ES-I3 (cell line): Measurements from ENCODE around the gene DPPA2.
A peak's percentile ranks its signal among the peaks of the same experiment; 100 is the strongest.
"Not testable (repeated sequence)": the region's sequence is repeated elsewhere in the genome, so short reads cannot be mapped to it uniquely, and the experiment has no call there.

Source experiments
- H3K36me3 ChIP-seq: 2 replicates; pipeline ENCODE4 v1.6.1; 2013; ENCODE audit warnings: mild to moderate bottlenecking, low read length, control low read depth, moderate library complexity; ENCODE audit not compliant: insufficient read depth
- H3K4me1 ChIP-seq: 2 replicates; pipeline ENCODE4 v1.6.1; 2013; ENCODE audit warnings: mild to moderate bottlenecking, control low read depth, low read length; ENCODE audit not compliant: insufficient read depth
- H3K9ac ChIP-seq: 2 replicates; pipeline ENCODE4 v1.6.1; 2013; ENCODE audit warnings: low read depth, mild to moderate bottlenecking, low read length, moderate library complexity
- H3K9me3 ChIP-seq: 2 replicates; pipeline ENCODE4 v1.6.1; 2013; ENCODE audit warnings: mild to moderate bottlenecking, low read length, moderate library complexity; ENCODE audit not compliant: control insufficient read depth, insufficient read depth

Gene DPPA2, protein sequence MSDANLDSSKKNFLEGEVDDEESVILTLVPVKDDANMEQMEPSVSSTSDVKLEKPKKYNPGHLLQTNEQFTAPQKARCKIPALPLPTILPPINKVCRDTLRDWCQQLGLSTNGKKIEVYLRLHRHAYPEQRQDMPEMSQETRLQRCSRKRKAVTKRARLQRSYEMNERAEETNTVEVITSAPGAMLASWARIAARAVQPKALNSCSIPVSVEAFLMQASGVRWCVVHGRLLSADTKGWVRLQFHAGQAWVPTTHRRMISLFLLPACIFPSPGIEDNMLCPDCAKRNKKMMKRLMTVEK

GRCh38 chr3:109316162-109316730 is at the start of gene DPPA2:
TSS of gene DPPA2 (minus strand) at chr3:109316517. CDS start at chr3:109314542, 1,975 bp downstream.
- H3K9me3 ChIP-seq: no peaks in the 10 kb centered on the region
- H3K4me1 ChIP-seq: peaks cover 17% of the 10 kb centered on the region
- H3K9ac ChIP-seq: peak within 1 kb of the TSS; percentile 24
- H3K36me3 ChIP-seq: no peaks in the 10 kb centered on the region

GRCh38 chr3:109364088-109364487 is 47.8 kb upstream of the DPPA2 start:
- H3K4me1 ChIP-seq: no peaks in the 10 kb centered on the region
- no peaks in the 10 kb centered on the region for H3K36me3 ChIP-seq
- H3K9ac ChIP-seq: no peak overlapping the region

GRCh38 chr3:109363634-109364033 is 47.3 kb upstream of the DPPA2 start:
- no peaks in the 10 kb centered on the region for H3K4me1 ChIP-seq
- no peaks in the 10 kb centered on the region for H3K36me3 ChIP-seq
- H3K9me3 ChIP-seq: no peaks in the 10 kb centered on the region
- no peak overlapping the region for H3K9ac ChIP-seq

More at GRCh38 chr3:109364088-109364487, 47.8 kb upstream of the DPPA2 start:
- no peaks in the 10 kb centered on the region for H3K9me3 ChIP-seq

DNA sequence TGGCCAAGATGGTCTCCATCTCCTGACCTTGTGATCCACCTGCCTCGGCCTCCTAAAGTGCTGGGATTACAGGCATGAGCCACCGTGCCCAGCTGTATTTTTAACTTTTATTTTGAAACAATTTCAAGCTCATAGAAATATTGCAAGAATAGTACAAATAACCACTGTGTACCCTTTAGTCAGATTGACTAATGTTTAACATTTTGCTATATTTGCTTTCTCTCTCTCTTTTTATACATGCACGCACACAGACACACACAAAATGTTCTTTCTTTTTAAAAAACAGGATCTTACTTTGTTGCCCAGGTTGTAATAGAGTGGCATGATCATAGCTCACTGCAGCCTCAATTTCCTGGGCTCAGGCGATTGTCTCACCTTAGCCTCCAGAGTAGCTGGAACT is 46.5 kb upstream of the DPPA2 start:
- no peak overlapping the region for H3K9ac ChIP-seq
- H3K36me3 ChIP-seq: no peaks in the 10 kb centered on the region
- H3K9me3 ChIP-seq: no peaks in the 10 kb centered on the region
- no peaks in the 10 kb centered on the region for H3K4me1 ChIP-seq

DNA sequence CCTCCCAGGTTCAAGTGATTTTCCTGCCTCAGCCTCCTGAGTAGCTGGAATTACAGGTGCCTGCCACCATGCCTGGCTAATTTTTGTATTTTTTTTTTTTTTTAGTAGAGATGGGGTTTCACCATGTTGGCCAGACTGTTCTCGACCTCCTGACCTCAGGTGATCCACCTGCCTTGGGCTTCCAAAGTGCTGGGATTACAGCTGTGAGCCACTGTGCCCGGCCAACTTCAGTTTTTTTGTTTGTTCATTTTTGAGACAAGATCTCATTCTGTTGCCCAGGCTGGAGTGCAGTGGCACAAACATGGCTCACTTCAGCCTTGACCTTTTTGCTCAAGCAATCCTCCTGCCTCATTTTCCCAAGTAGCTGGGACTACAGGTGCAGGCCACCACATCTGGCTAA is 42.5 kb upstream of the DPPA2 start:
- H3K9ac ChIP-seq, H3K36me3 ChIP-seq, H3K9me3 ChIP-seq: not testable (repeated sequence)
- H3K4me1 ChIP-seq: peaks cover 21% of the 10 kb centered on the region

GRCh38 chr3:109356442-109357155 is 40.3 kb upstream of the DPPA2 start:
- no peaks in the 10 kb centered on the region for H3K9me3 ChIP-seq
- H3K36me3 ChIP-seq: peaks cover 5% of the 10 kb centered on the region
- H3K4me1 ChIP-seq: peaks cover 37% of the 10 kb centered on the region
- H3K9ac ChIP-seq: peak overlapping the region; percentile 23; the same call in 1 of the 2 replicates

DNA sequence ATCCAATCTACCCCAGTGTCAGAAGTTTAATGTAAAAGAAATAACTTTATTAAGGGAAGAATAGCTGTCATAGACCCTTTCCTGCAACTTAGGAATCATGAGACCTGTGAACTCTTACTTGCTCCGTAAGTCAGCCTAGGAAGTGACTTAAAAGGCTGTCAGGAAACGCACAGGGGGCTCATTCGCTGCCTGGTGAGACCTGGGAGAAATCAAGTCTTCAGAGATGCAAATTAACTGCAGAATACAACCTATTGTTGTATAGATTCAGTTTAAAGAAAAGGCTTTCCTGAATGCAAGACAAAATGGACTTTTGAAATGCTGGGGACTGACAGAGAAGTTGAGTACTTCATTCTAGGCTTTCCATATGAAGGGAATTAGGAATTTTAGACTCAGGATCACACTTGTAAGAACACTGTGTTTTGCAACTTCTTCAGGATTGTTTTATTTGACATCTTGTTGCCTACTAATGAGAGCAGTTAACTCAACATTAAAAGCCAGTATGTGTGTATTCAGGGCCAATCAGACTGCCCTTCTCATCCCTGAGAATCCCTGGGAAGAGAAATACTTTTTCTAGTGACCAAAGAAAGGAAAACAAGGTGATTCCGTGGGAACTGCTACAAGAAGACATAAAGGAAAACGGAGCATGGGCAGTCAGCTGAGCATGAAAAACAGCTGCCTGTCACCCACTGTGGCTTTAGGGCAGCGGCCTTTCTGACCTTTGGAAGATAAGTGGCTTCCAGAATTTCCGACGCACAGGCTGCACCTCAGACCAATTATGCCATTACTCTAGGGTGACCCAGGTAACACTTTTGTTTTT is 39.5 kb upstream of the DPPA2 start:
- H3K9ac ChIP-seq: peak overlapping the region; percentile 50
- peaks cover 5% of the 10 kb centered on the region for H3K36me3 ChIP-seq
- H3K4me1 ChIP-seq: peaks cover 37% of the 10 kb centered on the region
- H3K9me3 ChIP-seq: no peaks in the 10 kb centered on the region

DNA sequence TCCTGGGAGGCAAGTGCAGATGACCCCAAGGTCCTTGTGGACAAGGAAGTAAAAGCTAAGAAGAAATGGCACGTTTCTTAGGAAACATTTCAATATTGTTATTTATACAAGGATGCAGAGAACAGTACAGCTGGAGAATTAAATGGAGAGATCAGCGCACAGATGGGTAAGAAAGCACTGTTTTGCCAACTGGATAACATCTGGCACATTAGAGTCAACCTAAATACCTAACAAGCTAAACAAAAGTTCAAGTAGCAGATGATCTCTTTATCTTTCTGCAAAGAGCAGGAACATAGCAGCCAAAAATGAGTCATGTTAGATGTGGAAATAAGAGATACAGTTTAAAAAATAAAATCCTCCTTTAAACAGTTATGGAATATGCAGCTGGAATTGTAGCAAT is 36.7 kb upstream of the DPPA2 start:
- Histone ChIP-seq H3K36me3 (peaks cover 5% of the 10 kb centered on the region), H3K9ac (no peak overlapping the region), H3K4me1 (peaks cover 37% of the 10 kb centered on the region), H3K9me3 (no peaks in the 10 kb centered on the region)

DNA sequence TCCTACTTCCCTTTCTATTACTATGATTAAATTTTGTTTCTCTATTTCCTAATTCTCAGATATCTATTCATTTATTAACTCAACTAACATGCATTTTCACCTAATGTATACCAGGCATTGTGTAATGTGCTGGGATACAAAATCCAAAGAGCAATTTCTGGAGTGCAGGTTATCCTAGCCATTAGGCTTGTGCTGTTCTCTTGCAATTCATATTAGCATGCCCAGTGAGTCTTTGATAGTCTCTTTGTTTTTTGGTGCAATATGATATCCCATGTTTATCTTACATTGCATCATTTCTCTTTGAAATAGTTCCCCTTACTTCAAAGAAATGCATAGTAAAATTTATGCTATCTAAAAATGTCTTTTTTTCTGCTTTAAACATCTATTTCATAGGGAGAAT is 34.9 kb upstream of the DPPA2 start:
- no peaks in the 10 kb centered on the region for H3K9me3 ChIP-seq
- H3K36me3 ChIP-seq: peaks cover 5% of the 10 kb centered on the region
- H3K9ac ChIP-seq: no peak overlapping the region

GRCh38 chr3:109346770-109347295 is 30.5 kb upstream of the DPPA2 start:
- no peak overlapping the region for H3K9ac ChIP-seq
- H3K4me1 ChIP-seq: peaks cover 12% of the 10 kb centered on the region; the same call in 1 of the 2 replicates
- H3K9me3 ChIP-seq: no peaks in the 10 kb centered on the region
- H3K36me3 ChIP-seq: peaks cover 12% of the 10 kb centered on the region; the same call in 1 of the 2 replicates

More for the DNA sequence above, 34.9 kb upstream of the DPPA2 start:
- peaks cover 30% of the 10 kb centered on the region for H3K4me1 ChIP-seq

DNA sequence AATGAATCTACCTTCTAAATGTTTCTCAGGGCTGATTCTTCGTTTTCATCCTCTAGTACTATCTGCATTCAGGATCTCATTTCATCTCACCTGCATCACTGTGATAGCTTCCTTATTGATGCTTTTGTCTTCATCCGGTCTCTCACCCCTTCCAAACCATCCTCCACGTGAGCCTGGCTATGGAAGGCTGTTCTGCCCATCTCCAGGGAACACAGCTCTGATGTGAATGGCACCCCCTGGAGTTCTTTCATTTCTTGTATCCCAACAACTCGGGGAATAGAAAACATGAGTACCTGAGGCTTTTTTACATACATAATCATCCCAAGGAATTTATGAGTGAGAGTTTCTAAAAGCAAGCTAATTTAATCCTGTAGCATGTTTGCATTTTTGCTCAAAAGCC is 29.8 kb upstream of the DPPA2 start:
- H3K9ac ChIP-seq: no peak overlapping the region
- H3K36me3 ChIP-seq: peaks cover 12% of the 10 kb centered on the region; the same call in 1 of the 2 replicates
- H3K4me1 ChIP-seq: peaks cover 12% of the 10 kb centered on the region; the same call in 1 of the 2 replicates
- H3K9me3 ChIP-seq: no peaks in the 10 kb centered on the region

GRCh38 chr3:109339714-109340648 is 23.7 kb upstream of the DPPA2 start:
- Histone ChIP-seq H3K9ac (peak overlapping the region; percentile 13; the same call in 1 of the 2 replicates), H3K36me3 (peaks cover 24% of the 10 kb centered on the region; the same call in 1 of the 2 replicates), H3K9me3 (no peaks in the 10 kb centered on the region), H3K4me1 (peaks cover 9% of the 10 kb centered on the region)

- Histone ChIP-seq H3K9me3 (no peaks in the 10 kb centered on the region), H3K4me1 (peaks cover 9% of the 10 kb centered on the region), H3K9ac (peak overlapping the region; percentile 98), H3K36me3 (peaks cover 26% of the 10 kb centered on the region; the same call in 1 of the 2 replicates)
These were observed 22.9 kb upstream of the DPPA2 start for GRCh38 chr3:109339197-109339596.
